HG02678 (cell line): ENCODE measurements around the gene RANBP1.
"Not testable (repeated sequence)": the region's sequence is repeated elsewhere in the genome, so short reads cannot be mapped to it uniquely, and the experiment has no call there.

ENCODE experiments used
- ATAC-seq: cut with Tn5 transposase; IDR thresholded peaks from one replicate; pipeline ENCODE4 v1.9.1; 2021; ENCODE audit warnings: mild to moderate bottlenecking, moderate library complexity; ENCODE audit not compliant: unreplicated experiment

RANBP1 gene

GRCh38 chr22:20115691-20116375 lies at the start of gene RANBP1:
Gene RANBP1 (plus strand): TSS chr22:20116104. CDS start chr22:20116185, 81 bp downstream.
- ATAC-seq: no peak

GRCh38 chr22:20066617-20067383 lies 49.1 kb upstream of the RANBP1 start:
- ATAC-seq: no peak

GRCh38 chr22:20067384-20067682 lies 48.6 kb upstream of the RANBP1 start:
- not testable (repeated sequence) for ATAC-seq

GRCh38 chr22:20068640-20069039 lies 47.3 kb upstream of the RANBP1 start:
- no peak for ATAC-seq

DNA sequence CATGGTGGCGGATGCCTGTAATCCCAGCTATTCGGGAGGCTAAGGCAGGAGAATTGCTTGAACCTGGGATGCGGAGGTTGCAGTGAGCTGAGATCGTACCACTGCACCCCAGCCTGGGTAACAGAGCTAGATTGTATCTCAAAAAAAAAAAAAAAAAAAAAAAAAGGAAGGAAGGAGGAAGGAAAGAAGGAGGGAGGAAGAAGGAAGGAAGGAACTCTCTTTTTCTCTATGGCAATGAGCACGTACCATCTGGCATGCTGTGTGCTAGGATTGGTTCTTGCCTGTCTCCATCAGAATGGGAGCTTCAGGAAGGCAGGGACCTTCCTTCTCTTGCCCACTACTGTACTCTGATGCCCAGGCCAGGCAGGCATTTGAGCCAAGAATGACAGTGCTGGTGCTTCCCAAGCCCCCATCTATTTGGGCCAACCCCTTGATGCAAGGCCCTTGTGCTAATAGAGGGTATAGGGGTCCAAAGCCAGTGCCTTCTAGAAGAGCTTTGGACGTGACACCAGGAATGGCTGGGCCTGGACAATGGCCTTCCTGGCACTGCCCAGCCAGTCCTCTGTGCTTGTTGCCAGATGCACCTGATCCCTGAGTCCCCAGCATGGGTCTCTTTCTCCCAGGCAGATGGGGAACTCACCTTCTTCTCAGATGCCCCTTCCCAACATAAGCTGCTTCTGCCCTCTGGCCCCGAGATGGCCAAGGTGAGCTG lies 46.4 kb upstream of the RANBP1 start:
- no peak for ATAC-seq

DNA sequence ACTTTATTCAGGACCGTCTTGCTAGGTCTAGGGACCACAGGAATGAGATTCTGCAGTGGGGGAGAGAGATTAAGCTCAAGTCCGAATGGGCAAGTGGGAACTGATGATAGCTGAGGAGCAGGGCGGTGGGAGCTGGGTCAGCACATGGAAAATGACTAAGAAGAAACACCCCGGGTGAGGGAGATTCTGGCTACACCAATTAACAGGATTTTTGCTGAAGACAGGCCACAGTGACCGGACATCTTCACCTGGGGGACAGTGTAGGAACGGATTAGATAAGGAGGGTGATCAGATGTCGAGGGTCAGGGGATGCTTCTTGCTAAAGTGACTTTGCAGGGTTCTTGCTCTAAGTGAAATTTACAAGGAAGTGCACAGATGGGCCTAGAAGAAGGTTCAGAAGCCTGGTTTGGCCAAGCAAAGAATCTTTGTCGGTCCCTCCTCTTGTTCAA lies 44.4 kb upstream of the RANBP1 start:
- ATAC-seq: no peak

- no peak for ATAC-seq
Observed at GRCh38 chr22:20076627-20077172, 39.2 kb upstream of the RANBP1 start.

DNA sequence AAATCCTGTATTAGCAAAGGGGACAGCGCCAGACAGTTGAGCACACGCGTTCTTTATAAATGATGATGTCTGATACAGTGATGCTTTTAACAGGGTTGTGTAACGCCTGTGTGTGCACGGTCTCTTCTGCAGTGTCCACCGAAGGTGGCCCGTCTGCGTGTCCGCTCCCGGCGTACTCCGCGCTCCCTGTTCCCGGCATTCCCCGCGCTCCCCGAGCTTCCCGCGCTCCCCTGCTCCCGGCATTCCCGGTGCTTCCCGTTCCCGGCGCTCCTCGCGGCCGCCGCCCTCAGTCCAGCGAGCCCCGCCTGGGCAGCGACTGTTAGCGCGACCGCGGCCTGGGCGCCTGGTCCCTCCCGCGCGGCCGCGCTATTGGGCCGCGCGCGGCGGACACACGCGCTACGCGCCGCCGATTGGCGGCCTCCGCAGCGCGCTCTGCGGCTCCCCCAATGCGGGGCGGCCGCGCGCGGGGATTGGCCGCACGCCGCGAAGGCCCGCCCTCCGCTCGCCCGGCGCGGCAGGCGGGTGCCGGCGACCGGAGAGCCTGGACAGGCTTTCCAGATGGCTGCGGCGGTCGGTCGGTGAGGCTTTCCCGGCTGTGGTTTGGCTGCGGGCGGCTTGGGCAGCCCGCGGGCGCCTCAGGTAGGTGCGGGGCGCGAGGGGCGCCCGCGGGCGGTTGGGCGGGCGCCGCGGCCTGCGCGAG lies 36.0 kb upstream of the RANBP1 start, which contains the start of gene DGCR8:
DGCR8 (plus strand) TSS at position 497 of the 700 bp plus-strand sequence. CDS start 5,723 bp downstream, outside the sequence.
- peak; percentile 90 for ATAC-seq

DNA sequence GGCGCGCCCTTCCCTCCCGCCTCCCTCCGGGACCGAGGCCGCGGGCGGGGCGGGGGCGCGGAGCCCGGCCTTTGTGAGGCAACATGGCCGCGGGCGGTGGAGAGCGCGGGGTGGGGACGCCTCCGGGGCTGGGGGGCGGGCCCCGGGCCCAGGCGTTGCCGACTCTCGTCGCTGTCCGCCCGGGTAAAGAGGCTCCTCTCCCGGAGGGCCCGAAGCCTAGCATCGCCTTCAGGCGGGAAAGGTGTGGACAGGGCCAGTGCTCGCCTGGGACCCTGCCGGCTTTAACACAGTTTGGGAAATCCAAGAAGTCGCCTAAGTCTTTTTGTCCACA lies 35.5 kb upstream of the RANBP1 start:
- peak; percentile 62 for ATAC-seq

- no peak for ATAC-seq
Observed at GRCh38 chr22:20080776-20081654, 34.9 kb upstream of the RANBP1 start.

GRCh38 chr22:20083157-20083890 lies 32.6 kb upstream of the RANBP1 start:
- ATAC-seq: no peak

DNA sequence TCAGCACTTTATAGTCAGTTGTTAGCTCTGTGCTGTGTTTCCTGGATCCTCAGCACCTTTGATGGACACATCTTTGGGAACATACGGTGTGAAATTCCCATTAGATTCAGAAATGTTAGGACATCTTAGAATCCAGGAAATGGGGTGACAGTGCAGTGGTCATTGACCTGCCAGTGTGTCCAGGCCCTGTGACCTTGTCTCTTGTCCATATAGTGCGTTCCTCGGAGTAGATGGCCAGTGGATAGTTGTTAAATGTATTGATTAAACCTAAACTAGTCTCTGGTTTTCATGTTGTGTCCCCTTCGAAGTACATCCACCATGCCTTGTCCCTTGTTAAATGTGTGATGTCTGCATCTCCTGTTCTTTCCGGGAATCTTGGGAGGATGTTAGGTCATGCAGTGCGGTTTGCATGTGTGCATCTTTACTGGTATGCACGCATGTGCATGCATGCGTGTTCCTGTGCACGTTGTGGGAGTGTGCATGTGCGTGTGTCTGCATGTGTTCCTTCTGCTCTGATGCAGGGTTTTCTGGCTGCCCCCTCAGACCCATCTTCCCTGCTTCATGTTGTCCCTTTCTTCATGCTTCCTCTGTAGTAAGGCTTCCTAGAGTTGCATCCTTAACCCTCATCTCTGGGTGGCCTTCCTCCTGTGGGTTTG lies 31.9 kb upstream of the RANBP1 start:
- ATAC-seq: no peak

DNA sequence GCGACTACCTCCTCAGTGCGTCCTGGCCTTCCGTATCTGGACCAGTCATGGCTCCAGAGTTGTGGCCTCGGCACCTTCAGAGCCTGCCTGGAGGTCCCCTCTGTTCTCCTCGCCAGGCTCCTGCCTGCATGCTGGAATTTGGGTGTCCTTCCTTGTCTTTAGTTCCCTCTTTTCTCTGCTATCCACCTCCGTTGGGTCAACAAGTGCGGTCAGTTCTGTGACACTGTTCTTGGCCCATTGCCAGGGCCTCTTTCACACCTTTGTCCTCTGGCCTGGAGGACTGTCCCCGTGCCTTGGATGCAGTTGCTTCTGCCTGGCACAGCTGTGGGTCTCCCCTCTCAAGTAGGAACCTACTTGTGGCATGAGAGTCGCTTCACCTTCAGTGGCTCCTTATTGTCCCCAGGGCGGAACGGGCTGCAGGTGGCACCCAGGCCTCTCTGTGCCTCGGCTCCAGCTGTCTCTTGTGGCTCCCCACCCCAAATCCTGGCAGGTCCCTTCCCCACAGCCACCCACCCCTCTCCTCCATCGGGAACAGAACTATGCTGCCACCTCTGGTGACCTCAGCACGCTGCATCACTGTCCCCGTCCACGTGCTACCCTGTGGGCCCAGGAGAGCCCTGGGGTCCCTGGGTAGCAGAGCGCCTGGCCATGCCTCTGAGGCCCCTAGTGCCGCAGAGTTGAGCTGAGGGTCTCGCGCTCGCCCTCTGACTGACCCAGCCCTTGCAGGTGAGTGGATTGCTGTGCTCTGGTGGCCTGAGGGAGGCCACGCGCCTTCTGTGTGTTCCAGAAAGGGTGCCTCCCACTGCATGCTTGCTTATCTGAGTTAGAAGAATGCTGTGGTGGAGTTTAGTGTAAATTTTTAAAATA lies 31.1 kb upstream of the RANBP1 start:
- ATAC-seq: no peak

GRCh38 chr22:20085651-20086050 lies 30.3 kb upstream of the RANBP1 start:
- no peak for ATAC-seq

DNA sequence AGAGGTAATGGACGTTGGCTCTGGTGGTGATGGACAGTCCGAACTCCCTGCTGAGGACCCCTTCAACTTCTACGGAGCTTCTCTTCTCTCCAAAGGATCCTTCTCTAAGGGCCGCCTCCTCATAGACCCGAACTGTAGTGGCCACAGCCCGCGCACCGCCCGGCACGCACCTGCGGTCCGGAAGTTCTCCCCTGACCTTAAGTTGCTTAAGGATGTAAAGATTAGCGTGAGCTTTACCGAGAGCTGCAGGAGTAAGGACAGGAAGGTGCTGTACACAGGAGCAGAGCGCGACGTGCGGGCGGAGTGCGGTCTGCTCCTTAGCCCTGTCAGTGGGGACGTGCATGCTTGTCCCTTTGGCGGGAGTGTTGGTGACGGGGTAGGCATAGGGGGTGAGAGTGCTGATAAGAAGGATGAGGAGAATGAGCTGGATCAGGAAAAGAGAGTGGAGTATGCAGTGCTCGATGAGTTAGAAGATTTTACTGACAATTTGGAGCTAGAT lies 29.8 kb upstream of the RANBP1 start:
- no peak for ATAC-seq

GRCh38 chr22:20086763-20087162 lies 29.1 kb upstream of the RANBP1 start:
- no peak for ATAC-seq
